Panc1 (cell line): ENCODE measurements around the gene POLK.

ENCODE experiments used
- TCF7L2 ChIP-seq: IDR thresholded peaks from 2 replicates; pipeline ENCODE4 v1.6.1; 2011; ENCODE audit warnings: mild to moderate bottlenecking, low read depth, low read length, inconsistent platforms
- TF ChIP-seq, protein P1 (sequence below): fragments of 450-650 bp; IDR thresholded peaks from 2 replicates; pipeline ENCODE4 v1.5.1; 2017; ENCODE audit warnings: mild to moderate bottlenecking

DNA sequence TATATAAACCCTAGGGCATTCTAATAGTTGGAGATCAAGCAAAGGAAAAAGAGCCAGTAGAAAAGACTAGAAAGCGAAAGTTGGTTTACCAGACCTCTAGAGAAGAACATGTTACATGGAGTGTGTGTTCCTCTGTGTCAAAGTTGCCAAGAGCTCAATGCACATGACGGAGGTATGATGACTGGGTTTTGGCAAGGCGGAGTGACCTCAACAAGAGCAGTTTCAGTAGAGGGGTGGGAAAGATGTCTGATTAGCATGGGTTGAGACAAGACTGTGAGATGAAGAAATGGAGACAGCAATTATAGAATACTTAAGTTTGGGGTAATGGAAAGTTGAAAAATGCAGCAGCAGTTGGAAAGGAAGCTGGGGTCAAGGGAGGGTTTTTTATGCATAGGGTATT, 101.2 kb downstream of the POLK start:
- TF ChIP-seq, protein P1, sequence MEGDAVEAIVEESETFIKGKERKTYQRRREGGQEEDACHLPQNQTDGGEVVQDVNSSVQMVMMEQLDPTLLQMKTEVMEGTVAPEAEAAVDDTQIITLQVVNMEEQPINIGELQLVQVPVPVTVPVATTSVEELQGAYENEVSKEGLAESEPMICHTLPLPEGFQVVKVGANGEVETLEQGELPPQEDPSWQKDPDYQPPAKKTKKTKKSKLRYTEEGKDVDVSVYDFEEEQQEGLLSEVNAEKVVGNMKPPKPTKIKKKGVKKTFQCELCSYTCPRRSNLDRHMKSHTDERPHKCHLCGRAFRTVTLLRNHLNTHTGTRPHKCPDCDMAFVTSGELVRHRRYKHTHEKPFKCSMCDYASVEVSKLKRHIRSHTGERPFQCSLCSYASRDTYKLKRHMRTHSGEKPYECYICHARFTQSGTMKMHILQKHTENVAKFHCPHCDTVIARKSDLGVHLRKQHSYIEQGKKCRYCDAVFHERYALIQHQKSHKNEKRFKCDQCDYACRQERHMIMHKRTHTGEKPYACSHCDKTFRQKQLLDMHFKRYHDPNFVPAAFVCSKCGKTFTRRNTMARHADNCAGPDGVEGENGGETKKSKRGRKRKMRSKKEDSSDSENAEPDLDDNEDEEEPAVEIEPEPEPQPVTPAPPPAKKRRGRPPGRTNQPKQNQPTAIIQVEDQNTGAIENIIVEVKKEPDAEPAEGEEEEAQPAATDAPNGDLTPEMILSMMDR, result no peak
- no peak for TF ChIP-seq TCF7L2
